Mucosa of stomach (tissue), 1 donor: ENCODE results near the gene PRSS56.
"Not testable (repeated sequence)": the region's sequence is repeated elsewhere in the genome, so short reads cannot be mapped to it uniquely, and the experiment has no call there.

Source experiments
- H3K27me3 ChIP-seq: one replicate; pipeline ENCODE4 v1.7.0; 2013; ENCODE audit warnings: mild to moderate bottlenecking, low read length; ENCODE audit not compliant: control insufficient read depth, insufficient read depth
- H3K36me3 ChIP-seq: one replicate; pipeline ENCODE4 v1.7.0; 2013; ENCODE audit warnings: low read length; ENCODE audit not compliant: control insufficient read depth, insufficient read depth
- H3K4me1 ChIP-seq: one replicate; pipeline ENCODE4 v1.7.0; 2013; ENCODE audit warnings: mild to moderate bottlenecking, low read length; ENCODE audit not compliant: control insufficient read depth, insufficient read depth
- H3K4me3 ChIP-seq: one replicate; pipeline ENCODE4 v1.7.0; 2013; ENCODE audit warnings: low read length
- H3K9ac ChIP-seq: one replicate; pipeline ENCODE4 v1.7.0; 2013; ENCODE audit warnings: mild to moderate bottlenecking, low read length, moderate library complexity
- H3K9me3 ChIP-seq: one replicate; pipeline ENCODE4 v1.7.0; 2013; ENCODE audit warnings: mild to moderate bottlenecking, low read length, moderate library complexity; ENCODE audit not compliant: control insufficient read depth
- donor health status: Pancreatic carcinoma.

PRSS56 gene

DNA sequence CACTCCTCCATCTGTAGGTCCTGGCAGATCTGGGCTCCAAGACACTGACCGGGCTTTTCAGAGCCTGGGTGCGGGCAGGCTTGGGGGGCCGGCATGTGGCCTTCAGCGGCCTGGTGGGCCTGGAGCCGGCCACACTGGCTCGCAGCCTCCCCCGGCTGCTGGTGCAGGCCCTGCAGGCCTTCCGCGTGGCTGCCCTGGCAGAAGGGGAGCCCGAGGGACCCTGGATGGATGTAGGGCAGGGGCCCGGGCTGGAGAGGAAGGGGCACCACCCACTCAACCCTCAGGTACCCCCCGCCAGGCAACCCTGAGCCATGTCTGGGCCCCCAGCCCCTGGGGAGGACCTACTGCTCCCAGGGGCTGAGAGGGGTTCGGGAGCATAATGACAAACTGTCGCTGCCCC is 5.0 kb downstream of the PRSS56 start:
- Histone ChIP-seq H3K4me1 (peaks cover 12% of the 10 kb centered on the region), H3K4me3 (no peak overlapping the region), H3K36me3 (no peaks in the 10 kb centered on the region), H3K9me3 (no peaks in the 10 kb centered on the region), H3K27me3 (peaks cover 50% of the 10 kb centered on the region), H3K9ac (no peak overlapping the region)

DNA sequence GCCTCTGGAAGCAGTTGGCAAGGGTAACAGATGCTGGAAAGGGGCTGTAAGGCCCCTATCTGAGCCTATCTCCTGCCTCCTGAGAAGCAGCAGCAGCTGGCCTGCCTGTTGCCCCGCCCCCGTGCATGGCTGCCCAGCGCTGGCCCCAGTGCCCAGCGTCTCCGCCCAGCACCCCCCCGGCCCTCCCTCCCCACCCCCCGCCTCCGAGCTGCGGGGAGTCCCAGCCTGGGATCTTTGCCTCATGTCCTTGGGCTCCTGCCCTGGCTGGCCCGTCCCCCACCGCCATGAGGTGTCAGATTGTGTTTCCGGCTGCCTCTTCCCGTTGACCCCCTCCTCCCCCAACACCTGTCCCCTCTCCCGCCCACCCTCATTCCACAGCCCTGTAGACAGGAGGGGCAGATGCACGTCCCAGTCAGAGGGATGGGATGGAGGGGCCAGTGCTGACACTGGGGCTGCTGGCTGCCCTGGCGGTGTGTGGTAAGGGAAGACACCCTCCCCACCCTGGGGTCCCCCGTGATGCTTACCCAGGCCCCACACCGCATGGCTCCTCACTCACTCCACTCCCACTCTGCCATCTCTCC is 5.7 kb downstream of the PRSS56 start, which contains the start of gene CHRND:
Gene CHRND (plus strand): TSS at position 370 of the 581 bp plus-strand sequence. CDS start 56 bp downstream, at position 426.
- Histone ChIP-seq H3K4me1 (peaks cover 12% of the 10 kb centered on the region), H3K9me3 (no peaks in the 10 kb centered on the region), H3K4me3 (no peak within 1 kb of the TSS), H3K9ac (no peak within 1 kb of the TSS), H3K36me3 (no peaks in the 10 kb centered on the region), H3K27me3 (peaks cover 49% of the 10 kb centered on the region)

DNA sequence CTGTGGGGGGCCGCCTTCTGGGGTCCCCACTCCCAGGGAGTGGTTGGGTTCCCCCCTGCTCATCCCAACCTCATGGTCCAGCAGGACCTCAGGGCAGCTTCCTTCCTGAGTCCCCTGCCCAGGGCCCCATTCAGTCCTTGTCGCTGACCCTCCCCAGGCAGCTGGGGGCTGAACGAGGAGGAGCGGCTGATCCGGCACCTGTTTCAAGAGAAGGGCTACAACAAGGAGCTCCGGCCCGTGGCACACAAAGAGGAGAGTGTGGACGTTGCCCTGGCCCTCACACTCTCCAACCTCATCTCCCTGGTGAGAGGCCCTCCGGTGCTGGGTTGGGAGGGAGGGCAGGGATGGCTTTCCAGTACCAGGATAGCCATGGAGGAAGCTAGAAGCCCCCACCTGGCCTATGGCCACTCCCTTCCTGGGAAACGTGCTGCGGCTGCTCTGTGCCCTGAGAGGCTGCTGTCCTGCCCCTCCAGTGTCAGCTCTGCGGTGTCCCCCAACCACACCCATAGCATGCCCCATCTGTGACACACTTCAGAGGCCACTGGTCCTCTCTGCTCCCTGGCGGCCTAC is 6.3 kb downstream of the PRSS56 start:
- H3K27me3 ChIP-seq = peaks cover 44% of the 10 kb centered on the region
- H3K9ac ChIP-seq = no peak overlapping the region
- H3K9me3 ChIP-seq = no peaks in the 10 kb centered on the region
- no peaks in the 10 kb centered on the region for H3K36me3 ChIP-seq
- no peak overlapping the region for H3K4me3 ChIP-seq
- peaks cover 12% of the 10 kb centered on the region for H3K4me1 ChIP-seq

DNA sequence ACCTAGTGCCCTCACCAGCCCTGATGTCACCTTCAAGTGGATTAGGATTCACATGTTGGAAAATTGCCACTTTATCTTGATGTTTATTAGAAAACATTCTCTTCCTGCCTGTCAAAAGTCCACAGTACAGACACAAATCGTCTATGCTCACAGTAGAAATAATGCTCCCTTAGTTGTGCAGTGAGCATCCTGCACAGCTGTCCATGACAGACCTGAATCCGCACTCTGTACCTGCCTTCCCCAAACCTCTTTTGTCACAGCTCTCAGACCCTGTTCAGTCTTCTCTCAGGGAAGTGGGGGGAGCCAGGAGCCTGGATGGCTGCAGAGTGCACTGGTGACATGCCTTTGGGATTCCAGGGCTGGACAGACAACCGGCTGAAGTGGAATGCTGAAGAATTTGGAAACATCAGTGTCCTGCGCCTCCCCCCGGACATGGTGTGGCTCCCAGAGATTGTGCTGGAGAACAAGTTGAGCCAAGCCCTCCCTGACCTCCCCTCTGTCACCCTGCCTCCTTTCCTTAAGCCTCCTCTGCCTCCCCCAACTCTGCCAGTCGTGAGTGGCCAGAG is 7.8 kb downstream of the PRSS56 start:
- Histone ChIP-seq H3K9ac (no peak overlapping the region), H3K27me3 (peaks cover 30% of the 10 kb centered on the region), H3K4me3 (no peak overlapping the region), H3K4me1 (peaks cover 9% of the 10 kb centered on the region), H3K9me3 (no peaks in the 10 kb centered on the region), H3K36me3 (no peaks in the 10 kb centered on the region)

DNA sequence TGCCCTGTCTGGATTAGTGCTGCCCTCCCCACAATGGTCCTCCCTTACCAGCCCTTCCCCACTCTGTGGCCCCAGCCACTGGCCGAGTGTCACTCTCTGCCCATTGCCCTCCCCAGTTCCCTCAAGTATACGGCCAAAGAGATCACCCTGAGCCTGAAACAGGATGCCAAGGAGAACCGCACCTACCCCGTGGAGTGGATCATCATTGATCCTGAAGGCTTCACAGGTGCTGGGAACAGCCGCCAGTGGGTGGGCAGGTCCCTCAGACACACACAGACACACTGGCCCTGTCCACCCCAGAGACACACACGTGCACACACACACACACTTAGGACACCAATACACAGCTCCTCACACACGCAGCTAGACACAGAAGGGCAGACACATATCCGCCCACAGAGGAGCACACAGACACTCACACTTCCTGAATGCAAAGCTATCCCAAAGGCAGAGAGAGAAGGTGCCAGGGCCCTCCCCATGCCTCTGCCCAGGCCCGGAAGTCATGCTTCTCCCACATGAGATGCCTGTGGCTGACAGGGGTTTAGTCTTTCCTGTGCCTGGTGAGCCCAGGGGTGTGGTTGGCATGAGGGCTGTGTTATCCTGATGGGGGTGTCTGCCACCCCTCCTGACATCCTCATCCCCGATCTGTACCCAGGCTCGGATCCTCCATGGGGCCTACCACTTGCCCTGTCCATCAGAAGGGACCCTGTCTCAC is 8.7 kb downstream of the PRSS56 start:
- Histone ChIP-seq H3K4me1 (peaks cover 6% of the 10 kb centered on the region), H3K9ac (no peak overlapping the region), H3K4me3 (no peak overlapping the region), H3K9me3 (no peaks in the 10 kb centered on the region), H3K36me3 (no peaks in the 10 kb centered on the region), H3K27me3 (peaks cover 20% of the 10 kb centered on the region)

DNA sequence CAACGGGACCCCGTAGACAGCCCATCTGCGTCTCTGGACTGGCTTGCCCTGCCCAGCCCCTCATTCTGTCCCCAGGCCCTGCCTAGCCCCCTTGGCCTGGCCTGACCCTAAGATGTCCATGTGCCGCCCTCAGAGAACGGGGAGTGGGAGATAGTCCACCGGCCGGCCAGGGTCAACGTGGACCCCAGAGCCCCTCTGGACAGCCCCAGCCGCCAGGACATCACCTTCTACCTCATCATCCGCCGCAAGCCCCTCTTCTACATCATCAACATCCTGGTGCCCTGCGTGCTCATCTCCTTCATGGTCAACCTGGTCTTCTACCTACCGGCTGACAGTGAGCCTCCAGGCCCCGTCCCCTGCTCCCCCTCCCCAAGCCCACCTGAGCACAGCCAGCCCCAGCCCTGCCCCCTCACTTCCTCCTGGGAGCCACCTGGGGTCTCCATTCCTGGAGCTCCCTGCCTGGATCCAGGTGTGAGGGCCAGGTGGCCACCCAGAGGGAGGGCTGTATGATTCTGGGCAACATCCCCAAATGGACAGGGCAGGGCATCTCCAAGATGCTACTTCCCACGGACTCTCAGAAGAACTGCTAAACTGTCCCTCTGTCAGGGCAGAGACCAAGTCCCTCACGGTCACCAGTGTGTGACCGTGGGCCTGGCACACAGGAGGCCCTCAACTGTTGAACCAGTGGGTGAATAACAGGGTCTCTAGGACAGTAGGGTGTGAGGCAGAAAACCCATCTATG is 9.8 kb downstream of the PRSS56 start:
- H3K36me3 ChIP-seq = no peaks in the 10 kb centered on the region
- no peak overlapping the region for H3K9ac ChIP-seq
- no peak overlapping the region for H3K4me3 ChIP-seq
- H3K9me3 ChIP-seq = no peaks in the 10 kb centered on the region
- H3K27me3 ChIP-seq = peaks cover 10% of the 10 kb centered on the region
- no peaks in the 10 kb centered on the region for H3K4me1 ChIP-seq

DNA sequence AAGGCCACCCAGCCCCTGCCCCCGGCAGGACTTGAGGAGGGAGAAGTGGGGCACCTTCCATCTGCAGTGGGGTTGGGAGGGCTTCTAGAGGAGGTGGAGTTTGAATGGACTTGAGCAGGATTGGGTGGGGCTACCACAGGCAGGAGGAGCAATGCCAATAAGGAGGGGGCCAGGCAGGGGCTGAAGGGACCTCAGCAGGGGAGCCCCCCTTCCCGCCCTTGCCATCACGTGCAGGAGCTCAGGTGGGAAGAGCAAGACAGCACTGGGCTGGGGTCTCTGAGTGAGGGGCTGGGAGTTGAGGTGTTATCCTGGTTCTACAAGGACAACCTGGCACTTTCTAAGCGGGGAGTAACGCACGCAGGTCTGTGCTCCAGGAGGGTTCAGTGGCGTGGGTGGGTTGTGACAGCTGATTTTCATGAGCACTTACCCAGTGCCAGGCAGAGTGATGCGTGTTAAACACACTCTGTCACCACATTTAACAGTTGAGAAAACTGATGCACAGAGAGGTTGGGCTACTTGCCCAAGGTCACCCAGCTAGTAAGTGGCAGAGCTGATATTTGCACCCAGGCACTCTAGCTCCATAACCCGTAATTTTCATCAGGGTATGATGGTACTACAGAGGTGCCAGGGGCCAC is 10.6 kb downstream of the PRSS56 start:
- Histone ChIP-seq H3K9me3 (no peaks in the 10 kb centered on the region), H3K27me3 (peaks cover 3% of the 10 kb centered on the region), H3K9ac (no peak overlapping the region), H3K4me3 (no peak overlapping the region), H3K4me1 (no peaks in the 10 kb centered on the region), H3K36me3 (no peaks in the 10 kb centered on the region)

DNA sequence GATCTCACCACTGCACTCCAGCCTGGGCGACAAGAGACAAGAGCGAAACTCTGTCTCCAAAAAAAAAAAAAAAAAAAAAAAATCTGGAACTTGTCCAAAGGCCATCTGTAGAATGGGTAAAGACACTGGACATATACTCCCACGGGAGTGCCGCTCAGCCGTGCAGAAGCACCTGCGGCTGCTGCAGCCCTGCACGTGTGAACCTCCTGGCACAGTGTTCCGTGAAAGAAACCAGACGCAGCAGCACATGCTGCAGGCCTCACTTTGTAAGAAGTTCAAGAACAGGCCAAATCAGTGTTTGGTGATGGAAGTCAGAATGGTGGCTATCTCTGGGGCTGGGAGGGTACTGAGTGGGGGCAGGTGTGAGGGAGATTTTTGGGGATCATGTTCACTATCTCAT is 12.2 kb downstream of the PRSS56 start:
- Histone ChIP-seq H3K9me3 (no peaks in the 10 kb centered on the region), H3K4me1 (peaks cover 6% of the 10 kb centered on the region), H3K9ac (no peak overlapping the region), H3K36me3 (no peaks in the 10 kb centered on the region), H3K27me3 (no peaks in the 10 kb centered on the region), H3K4me3 (no peak overlapping the region)

DNA sequence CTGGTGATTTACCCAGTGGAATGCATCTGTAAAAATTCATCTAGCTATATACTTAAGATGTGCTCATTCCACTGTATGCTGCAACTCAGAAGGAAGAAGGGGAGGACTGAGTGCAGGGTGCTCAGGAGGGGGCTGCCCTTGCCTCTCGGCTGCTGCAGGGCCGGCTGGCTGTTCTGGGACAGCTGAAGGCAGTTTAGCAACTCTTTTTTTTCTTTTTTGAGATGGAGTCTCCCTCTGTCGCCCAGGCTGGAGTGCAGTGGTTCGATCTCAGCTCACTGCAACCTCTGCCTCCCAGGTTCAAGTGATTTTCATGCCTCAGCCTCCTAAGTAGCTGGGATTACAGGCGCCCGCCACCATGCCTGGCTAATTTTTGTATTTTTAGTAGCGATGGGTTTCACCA is 12.6 kb downstream of the PRSS56 start:
- not testable (repeated sequence) for H3K4me3 ChIP-seq, H3K9me3 ChIP-seq, H3K4me1 ChIP-seq, H3K36me3 ChIP-seq, H3K9ac ChIP-seq, H3K27me3 ChIP-seq

DNA sequence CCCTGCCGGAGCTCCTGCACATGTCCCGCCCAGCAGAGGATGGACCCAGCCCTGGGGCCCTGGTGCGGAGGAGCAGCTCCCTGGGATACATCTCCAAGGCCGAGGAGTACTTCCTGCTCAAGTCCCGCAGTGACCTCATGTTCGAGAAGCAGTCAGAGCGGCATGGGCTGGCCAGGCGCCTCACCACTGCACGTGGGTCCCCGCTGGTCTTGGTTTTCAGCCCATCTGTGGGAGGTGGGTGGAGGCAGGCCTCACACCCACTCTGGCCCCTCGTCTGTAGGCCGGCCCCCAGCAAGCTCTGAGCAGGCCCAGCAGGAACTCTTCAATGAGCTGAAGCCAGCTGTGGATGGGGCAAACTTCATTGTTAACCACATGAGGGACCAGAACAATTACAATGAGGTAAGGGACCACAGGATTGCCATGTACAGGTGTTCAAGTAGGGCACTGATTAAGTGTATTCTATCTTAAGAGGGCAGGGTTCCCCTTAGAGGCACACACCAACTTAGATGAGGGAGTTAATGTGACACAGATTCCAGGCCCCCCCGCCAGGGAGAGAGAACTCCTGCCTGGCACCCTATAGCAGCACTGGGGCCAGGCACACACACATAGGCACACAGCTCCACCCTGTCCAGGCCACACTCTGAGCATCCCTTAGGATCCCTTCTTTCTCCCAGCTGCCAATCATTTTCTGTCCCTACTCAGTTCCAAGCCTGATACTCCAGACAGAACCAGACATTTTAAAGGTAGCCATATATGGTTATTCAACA is 13.9 kb downstream of the PRSS56 start:
- no peak overlapping the region for H3K9ac ChIP-seq
- no peak overlapping the region for H3K4me3 ChIP-seq
- peaks cover 6% of the 10 kb centered on the region for H3K4me1 ChIP-seq
- H3K27me3 ChIP-seq = peaks cover 5% of the 10 kb centered on the region
- no peaks in the 10 kb centered on the region for H3K36me3 ChIP-seq
- H3K9me3 ChIP-seq = no peaks in the 10 kb centered on the region
